GM18498 (cell line): ENCODE data around the gene RERG.
"Not testable (repeated sequence)": the region's sequence is repeated elsewhere in the genome, so short reads cannot be mapped to it uniquely, and the experiment has no call there.

Experiments used
- ATAC-seq: cut with Tn5 transposase; IDR thresholded peaks from one replicate; pipeline ENCODE4 v1.9.1; 2021; ENCODE audit warnings: mild to moderate bottlenecking, moderate library complexity; ENCODE audit not compliant: unreplicated experiment

The RERG gene

DNA sequence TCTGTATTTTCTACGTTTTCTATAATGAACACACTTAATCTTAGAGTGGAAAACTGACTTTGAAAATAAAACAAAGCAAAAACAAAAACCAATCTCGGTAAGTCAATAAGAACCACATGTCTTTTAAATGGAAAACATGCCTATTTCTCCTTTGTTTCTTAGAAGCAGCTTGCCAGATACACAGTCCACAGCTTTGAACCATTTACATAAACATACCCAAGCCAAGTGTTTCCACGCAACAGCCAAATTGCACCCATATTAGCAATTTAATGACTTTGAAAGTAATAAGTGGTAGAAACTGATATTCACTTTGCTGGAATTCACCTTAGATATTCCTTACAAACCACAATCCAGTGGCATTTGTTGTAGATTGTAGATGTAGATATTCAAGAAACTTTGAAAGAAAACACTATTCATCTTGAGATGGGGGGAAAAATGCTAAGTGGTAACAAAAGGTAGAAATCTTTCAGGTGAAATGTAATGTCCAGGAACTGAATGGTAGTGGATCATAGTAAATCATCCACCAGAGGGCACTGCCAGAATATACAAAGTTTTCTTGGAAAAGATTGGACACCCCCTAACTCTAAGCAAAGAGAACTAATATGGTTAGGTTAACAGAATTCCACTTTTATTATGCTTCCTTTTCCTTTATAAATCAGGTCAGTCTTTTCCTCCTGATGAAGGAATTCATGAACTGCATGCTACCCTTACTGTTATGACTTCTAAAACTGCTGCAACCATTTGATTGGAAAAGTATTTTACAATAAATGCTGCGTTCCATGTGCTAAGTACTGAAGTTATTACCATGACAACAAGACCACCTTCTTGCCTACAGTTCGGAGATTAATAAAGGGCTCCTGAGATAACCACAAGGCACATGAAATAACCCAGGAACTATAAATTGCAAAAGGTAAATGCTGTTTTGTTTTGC is 69.8 kb downstream of the RERG start:
- no peak for ATAC-seq

DNA sequence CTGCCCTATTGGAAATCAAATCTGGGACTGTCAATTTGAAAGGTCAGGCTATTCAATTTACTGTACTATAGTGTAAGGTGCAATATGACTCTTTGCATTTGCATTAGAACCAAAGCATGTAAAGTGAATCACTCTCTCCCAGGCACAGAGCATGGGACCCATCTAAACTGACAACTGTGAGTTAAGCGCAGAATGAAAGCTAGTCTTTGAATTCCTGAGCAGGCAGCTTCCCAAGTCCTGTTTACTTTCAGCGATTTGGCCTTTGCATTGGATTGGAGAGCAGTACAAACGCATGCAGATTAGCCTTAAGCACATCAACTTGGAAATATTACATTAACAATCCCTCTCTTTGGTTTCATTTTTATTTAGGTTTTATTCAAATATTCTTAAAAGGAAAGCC is 74.6 kb downstream of the RERG start:
- no peak for ATAC-seq

DNA sequence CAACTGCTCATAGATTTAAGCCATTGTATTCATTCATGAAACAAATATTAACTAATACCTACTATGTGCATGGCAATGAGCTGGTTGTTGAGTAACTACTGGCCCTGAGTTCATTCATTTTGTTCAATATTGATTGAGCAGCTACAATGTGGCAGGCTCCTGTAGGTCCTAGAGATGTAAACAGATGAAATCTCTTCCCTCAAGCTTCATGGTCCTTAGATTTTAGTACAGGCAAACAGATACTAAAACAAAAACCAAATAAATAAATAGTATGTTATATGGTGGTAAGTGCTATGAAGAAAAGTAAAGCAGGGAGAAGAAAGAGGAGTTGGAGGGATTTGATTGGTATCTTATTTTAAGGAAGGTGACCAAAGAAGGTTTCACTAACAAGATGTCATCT is 77.8 kb downstream of the RERG start:
- ATAC-seq = no peak

DNA sequence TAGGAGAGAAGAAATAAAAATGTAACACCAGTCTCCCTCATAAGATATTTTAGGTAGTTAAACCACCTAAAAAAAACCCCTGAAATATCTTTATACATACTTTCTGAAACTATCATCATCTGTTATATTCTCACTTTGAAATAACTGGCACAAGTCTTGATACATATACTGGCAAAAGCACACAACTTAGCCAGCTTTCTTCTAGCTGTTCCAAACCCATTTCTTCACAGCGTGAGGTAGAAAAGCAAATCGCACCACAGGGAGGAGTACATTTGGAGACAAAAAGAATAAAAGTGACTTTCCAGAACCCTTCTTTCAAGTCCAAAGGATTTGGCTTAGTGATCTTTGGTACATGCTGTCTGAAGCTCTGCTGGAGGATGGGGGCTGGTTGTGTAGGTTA is 78.5 kb downstream of the RERG start:
- ATAC-seq = no peak

- ATAC-seq = no peak
Measured at GRCh38 chr12:15131431-15131830, 89.8 kb downstream of the RERG start.

DNA sequence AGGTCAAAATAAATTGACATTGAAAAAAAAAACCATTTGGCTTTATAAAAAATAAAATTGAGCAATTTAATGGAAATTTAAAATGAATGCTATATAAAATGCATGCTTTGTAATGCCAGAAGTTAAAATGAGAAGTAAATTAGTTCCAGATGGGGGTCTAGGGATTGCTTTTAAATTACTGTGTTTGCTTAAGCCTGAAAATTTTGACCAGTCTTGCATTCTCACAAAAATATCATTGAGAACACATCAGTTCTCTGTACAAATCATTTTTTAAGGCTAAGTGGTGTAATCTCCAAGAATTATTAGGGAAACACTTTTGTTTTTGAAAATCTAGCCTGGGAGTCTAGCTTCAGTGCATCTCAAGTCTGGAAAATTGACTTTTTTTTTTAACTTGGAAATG is 90.7 kb downstream of the RERG start:
- ATAC-seq = no peak

DNA sequence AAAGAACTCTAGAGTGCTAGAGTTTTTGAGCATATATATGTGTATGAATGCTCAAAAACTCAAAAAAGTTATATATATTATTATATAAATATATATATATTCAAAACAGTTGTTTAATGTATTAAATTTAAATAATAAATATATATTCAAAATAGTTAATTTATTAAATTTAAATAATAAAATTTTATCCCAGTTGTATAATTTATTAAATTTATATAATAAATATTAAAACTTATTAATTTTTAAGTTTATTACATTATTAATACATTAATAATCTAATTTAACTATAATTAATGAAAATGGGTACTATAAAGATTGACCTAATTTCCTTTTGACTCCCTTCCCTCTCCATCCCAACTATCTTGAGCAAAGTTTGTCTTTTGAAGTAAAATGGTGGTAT is 97.8 kb downstream of the RERG start:
- ATAC-seq = no peak

- no peak for ATAC-seq
Measured at GRCh38 chr12:15122344-15122743, 98.9 kb downstream of the RERG start.

DNA sequence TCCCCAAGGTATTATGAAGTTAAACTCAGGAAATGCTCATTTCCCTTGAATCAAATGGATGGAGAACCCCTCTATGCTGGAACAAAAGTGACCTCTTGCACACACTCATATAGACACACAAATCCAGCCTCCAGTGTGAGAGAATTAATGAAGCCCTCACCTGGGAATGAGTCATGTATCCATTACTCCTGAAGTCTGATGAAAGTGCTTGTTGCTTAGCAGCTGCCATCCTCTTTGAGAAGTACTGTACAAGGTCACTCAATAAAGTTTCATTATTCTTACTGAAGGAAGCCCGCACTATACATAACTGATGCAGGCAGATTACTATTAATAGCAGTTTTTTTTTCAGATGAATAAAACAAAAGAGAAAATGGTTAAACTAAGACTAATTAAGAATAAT is 102.3 kb downstream of the RERG start:
- ATAC-seq = no peak

DNA sequence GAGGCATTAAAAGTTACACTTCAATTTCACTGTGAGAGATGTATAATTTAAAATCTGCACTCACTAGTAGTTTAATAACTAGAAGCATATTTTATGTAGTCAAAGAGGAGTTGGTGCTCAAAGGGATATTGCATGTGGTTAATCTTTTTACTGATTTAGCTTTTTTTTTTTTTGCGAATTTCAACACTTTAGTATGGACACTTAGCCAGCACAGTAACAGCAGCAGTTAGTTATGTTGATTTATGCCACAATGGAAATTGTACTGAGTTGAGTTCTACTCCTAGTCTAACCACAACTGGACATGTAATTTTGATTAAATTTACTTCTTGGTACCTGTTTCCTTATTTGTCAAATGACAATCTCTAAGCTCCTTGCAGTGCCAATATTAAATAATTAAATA is 104.2 kb downstream of the RERG start:
- no peak for ATAC-seq

GRCh38 chr12:15116086-15116485 is 105.1 kb downstream of the RERG start:
- no peak for ATAC-seq

- no peak for ATAC-seq
Measured at GRCh38 chr12:15115434-15115833, 105.8 kb downstream of the RERG start.

- no peak for ATAC-seq
Measured at GRCh38 chr12:15114501-15114900, 106.7 kb downstream of the RERG start.

GRCh38 chr12:15092826-15093225 is 128.4 kb downstream of the RERG start:
- ATAC-seq = no peak

DNA sequence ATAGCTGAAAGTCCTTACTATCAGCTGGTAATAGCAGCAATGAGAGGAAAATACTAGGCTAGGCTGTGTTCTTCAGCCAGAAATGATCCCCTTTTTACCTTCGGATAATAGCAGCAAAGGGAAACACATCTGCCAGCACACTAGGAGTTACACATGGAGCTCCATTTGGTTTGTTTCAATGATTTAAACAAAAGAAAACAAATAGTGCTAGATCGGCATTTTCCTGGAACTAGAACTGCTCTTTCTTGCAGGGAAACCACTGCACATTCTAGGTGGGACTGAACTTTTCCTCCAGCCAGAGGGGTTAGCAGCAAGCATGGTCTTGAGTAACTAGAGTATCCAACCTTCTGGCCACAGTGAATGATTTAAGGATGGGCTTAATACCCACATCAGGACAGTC is 130.8 kb downstream of the RERG start:
- no peak for ATAC-seq

- no peak for ATAC-seq
Measured at GRCh38 chr12:15088105-15088504, 133.1 kb downstream of the RERG start.

DNA sequence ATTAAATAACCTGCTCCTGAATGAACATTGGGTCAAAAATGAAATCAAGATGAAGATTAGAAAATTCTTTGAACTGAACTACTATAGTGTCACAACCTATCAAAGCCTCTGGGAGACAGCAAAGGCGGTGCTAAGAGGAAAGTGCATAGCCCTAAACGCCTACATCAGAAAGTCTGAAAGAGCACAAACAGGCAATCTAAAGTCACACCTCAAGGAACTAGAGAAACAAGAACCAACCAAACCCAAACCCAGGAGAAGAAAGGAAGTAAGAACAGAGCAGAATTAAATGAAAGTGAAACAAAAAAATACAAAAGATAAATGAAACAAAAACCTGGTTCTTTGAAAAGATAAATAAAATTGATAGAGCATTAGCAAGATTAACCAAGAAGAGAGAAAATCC is 143.5 kb downstream of the RERG start:
- ATAC-seq = not testable (repeated sequence)

GRCh38 chr12:15074351-15074750 is 146.9 kb downstream of the RERG start:
- ATAC-seq = no peak

GRCh38 chr12:15059123-15059522 is 162.1 kb downstream of the RERG start:
- no peak for ATAC-seq
